HG02943 (cell line): ENCODE measurements around the gene DGKI.

Experiments
- ATAC-seq: cut with Tn5 transposase; IDR thresholded peaks from one replicate; pipeline ENCODE4 v1.9.1; 2021; ENCODE audit warnings: mild to moderate bottlenecking, low read depth, moderate library complexity; ENCODE audit not compliant: unreplicated experiment

Gene DGKI

GRCh38 chr7:137846827-137847567, at the start of gene DGKI:
DGKI (minus strand) TSS chr7:137846974.
- ATAC-seq: no peak

DNA sequence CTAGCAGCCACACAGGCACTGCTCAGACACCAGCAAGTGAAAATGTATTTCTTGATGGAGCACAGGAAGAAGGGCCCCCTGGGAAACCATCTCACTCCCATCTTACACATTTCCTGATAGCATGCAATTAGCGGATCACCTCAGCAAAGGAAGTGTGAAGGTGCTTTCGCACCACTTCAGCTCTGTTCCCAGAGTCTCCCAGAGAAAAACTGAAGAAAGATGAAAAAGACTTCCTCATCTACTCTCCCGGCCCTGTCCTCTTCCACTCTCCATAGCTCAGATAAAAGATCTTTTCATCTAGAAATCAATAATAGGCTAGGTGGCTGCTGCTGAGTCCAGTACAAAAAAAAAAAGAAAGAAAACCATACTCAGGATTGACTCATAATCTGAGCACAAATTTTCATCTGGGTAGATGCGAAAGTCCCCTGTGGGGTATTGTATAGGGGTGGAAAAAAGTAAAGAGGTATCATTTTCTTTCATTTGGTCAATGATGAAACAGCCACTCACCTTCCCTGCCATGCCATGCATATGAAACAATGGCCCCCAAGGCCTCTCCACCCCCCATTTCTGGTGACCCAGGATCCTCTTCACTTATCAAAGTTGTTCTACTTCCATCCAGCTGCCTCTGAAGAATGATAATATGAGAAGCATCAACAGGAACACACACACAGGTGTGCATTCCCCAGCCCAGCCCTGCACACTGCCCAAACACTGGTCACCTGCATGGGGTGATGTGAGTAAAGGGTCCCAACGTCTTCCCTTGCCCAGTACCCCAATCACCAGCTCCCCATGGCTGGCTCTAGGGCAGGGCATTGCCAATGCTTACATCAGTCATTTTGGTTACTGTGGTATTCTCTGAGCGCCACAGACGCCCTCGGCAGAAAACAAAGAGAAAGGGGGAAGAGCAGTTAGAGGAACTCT, 48.8 kb upstream of the DGKI start:
- no peak for ATAC-seq

GRCh38 chr7:137893143-137893742, 46.5 kb upstream of the DGKI start:
- ATAC-seq: no peak

GRCh38 chr7:137891016-137891655, 44.4 kb upstream of the DGKI start:
- ATAC-seq: no peak

GRCh38 chr7:137890449-137890921, 43.7 kb upstream of the DGKI start:
- no peak for ATAC-seq

DNA sequence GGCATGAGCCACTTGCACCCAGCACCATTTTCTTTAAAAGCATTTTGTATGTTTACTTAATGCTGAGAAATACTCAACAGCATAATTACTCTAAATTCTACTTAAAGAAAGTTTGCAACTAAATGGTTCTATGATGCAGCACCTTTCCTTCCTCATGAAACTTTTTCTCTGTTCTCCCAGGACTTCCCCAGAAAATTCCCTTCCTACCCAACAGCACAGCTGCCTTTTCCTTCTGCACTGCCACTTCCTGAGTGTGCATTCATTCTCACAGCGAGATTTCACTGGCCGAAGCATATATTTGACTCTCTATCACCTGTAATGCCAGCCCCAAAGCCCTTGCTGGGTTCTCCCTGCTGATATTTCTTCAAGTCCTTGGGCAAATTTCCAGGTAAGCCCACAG, 41.5 kb upstream of the DGKI start:
- ATAC-seq: no peak

GRCh38 chr7:137886746-137887145, 40.0 kb upstream of the DGKI start:
- ATAC-seq: no peak

GRCh38 chr7:137886281-137886680, 39.5 kb upstream of the DGKI start:
- ATAC-seq: no peak

DNA sequence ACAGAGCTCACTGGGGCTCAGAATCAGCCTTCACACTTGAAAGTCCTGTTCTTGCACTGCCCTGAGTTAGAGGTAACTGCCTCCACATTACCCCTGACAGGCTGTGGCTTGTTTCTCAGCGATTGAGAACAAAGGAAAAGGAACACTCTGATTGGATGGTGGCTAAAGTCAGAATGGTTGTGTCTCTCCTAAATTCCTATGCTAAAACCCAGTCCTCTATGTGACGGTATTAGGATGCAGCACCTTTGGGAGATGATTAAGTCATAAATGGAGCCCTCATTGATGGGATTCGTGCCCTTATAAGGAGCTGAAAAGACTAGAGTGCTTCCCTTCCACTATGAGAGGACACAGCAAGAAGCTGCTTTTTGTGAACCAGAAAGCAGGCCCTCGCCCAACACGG, 38.9 kb upstream of the DGKI start:
- no peak for ATAC-seq

DNA sequence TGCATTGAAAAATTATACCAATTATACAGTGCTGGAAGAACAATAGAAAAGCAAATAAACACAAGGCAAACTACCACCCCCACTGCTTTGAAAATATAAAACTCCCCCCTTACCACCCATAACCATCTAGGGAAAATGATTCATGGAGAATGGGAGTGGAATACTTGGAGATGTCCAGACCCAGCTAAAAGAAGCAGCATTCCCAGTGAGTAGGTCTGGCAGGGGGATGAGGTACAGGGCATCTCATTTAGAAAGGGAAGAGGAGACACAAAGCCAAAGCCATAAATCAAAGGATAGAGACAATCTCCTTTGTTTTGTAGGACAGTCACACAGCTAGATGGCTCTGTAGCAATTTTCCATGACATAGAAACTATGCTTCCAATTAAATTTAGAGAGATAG, 36.0 kb upstream of the DGKI start:
- no peak for ATAC-seq

DNA sequence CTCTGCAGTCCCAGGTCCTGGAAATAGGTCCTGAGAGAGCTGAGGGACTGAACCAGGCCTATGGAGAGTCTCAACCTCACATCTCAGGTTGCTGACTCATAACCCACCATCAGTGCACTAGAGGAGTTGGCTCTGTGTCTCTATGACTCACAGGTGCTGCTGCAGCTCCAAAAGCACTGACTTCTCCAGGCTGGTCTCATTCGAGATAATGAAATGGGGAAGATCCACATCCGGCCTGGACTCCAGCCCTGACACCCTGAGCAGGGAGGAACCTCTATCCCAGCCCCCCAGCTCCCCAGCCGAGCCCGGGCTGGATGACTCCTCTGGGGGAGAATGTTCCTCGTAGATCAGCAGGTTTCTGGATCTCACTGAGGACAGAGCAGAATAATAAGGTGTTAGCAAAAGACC, 35.5 kb upstream of the DGKI start:
- no peak for ATAC-seq

DNA sequence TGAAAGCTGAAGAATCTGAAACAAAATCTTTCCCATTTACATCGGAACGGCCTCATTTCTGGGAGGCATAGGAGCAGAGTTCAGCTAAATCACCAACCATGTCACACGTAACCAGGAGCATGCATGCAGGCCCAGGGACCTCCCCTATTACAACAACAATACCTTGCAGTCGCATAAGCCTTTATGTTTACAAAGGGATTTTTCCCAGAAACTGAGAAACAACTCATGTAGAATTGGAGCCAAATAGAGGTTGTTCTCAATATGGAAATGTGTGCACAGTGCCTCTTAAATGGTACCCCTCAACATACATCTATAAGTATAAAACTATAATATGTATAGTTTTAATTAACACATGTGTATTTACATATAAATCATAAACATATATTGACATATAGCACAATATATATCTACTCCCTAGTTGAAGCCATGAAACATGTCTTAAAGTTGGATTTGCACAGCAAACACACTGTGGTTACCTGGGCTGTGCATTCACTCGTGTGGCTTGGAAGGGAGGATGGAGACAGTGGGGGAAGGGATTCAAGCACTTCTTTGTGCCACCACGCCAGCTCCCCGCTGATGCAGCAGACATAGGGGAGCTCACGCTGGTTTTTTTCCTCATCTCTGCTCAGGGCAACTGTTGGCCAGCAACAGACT, 35.0 kb upstream of the DGKI start:
- ATAC-seq: no peak

DNA sequence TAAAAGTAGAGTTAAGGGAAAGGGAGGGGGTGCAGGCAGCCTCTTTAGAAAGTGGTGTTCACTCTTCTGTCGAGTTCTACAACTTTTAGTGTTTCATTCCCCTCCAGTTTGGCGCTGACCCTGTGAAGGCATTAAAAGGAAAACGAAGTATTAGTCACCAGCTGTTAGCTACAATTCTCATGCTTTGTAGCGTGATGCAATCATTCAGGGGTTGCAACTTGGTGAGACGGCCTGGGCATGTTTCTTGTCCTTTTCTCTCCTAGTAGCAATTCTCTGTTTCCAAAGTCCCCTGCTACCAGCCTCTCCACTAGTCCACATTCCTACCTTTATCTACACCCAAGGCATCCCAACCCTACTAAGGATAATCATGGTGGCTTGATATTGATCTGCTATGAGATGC, 33.7 kb upstream of the DGKI start:
- ATAC-seq: no peak

GRCh38 chr7:137879357-137880158, 32.8 kb upstream of the DGKI start:
- no peak for ATAC-seq

- ATAC-seq: no peak
Observed at GRCh38 chr7:137878333-137878961, 31.7 kb upstream of the DGKI start.

DNA sequence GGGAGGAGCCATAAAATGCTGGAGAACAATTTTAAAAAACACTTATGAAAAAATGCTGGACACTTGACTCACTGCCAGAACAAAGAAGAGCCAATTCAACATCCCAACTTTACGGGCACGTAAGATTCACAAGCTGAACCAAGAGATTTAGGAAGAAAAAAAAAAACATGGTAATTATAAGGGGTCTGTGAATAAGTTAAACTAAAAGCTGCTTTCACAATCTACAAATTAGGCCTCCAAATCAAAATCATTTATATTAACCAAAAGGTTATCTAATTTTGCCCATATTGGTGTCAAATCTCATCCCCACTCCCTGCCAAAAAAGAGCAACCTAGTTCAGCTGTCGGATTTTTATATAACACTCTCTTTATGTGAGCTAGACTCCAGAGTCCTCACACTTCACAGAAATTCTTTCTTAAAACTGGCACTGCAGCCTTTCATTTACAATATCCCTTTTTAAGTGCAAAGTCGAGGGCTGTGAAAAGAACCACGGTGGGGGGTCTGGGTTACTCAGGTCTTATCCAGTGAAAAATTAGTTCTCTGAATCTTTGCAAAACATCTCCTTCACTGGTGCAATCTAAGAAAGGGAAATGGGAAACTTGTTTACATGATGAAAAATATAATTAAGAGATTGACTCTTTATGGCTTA, 30.4 kb upstream of the DGKI start:
- no peak for ATAC-seq

DNA sequence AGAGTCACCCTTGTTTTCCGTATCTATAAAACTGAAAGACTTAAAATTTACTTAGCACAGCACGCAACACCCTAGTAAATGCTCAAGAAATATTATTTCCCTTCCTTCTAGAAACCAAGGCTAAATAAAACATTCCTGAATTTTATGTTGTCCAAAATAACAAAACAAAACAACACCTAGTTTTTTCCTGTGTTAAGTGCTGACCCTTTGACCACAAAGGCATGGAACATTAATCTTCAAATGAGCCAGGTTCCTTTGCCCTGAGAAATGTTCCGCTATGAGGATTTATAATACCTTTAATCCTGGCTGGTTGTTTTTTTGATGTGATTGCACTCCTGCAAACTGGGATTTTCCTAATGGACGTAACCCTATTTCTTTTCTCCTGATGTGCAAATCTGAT, 29.0 kb upstream of the DGKI start:
- no peak for ATAC-seq

GRCh38 chr7:137873979-137874777, 27.4 kb upstream of the DGKI start:
- no peak for ATAC-seq
